ENCODE measurements around the gene UBE2H. TPM values are rescaled to one million over a fixed set of nuclear protein-coding genes. Genes with fewer than 3 reads are reported as not detected.
A peak's percentile ranks its signal among the peaks of the same experiment; 100 is the strongest.

The UBE2H gene
- total RNA-seq, 4 donors from 2014 or later = 49.5 to 90.9 (median 57.1) TPM

DNA sequence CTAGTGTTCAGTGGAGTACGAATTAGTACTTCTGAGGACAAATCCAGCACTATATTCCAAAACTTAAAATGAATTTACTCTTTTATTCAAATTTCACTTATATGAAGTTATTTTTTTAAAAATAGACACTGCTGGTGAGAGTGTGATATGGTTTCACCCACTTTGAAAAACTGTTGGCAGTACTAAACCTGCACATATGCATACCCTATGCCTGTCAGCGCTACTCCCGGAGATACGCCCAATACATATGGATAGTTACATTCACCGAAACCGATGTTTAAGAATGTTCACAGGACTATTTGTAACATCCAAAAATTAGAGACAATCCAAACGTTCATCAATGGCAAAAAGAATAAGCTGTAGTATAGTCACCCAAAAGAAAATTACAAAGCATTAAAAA, 69.6 kb downstream of the UBE2H start:
- H3K27ac ChIP-seq = no peak overlapping the region
- peaks cover 2% of the 10 kb centered on the region for H3K4me1 ChIP-seq
- H3K9me3 ChIP-seq = no peaks in the 10 kb centered on the region
- DNase-seq (ENCODE audit: low spot score in 2 of 2) = no peak
- no peak overlapping the region for H3K4me3 ChIP-seq
- WGBS = 93% methylated on average over 7 of the region's 7 CpGs
- TF ChIP-seq, protein P1, sequence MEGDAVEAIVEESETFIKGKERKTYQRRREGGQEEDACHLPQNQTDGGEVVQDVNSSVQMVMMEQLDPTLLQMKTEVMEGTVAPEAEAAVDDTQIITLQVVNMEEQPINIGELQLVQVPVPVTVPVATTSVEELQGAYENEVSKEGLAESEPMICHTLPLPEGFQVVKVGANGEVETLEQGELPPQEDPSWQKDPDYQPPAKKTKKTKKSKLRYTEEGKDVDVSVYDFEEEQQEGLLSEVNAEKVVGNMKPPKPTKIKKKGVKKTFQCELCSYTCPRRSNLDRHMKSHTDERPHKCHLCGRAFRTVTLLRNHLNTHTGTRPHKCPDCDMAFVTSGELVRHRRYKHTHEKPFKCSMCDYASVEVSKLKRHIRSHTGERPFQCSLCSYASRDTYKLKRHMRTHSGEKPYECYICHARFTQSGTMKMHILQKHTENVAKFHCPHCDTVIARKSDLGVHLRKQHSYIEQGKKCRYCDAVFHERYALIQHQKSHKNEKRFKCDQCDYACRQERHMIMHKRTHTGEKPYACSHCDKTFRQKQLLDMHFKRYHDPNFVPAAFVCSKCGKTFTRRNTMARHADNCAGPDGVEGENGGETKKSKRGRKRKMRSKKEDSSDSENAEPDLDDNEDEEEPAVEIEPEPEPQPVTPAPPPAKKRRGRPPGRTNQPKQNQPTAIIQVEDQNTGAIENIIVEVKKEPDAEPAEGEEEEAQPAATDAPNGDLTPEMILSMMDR (IDR thresholded peaks at IDR 0.05) = no peak
- TF ChIP-seq POLR2AphosphoS5 (IDR thresholded peaks at IDR 0.05) = no peak
- no peak for TF ChIP-seq POLR2A (IDR thresholded peaks at IDR 0.05)
- TF ChIP-seq EP300 (IDR thresholded peaks at IDR 0.05) = no peak
- H3K27me3 ChIP-seq = no peaks in the 10 kb centered on the region
- H3K36me3 ChIP-seq = peaks cover 8% of the 10 kb centered on the region

- Histone ChIP-seq H3K27me3 (no peaks in the 10 kb centered on the region), H3K4me3 (no peak overlapping the region), H3K4me1 (peaks cover 8% of the 10 kb centered on the region), H3K9me3 (no peaks in the 10 kb centered on the region), H3K36me3 (peaks cover 8% of the 10 kb centered on the region), H3K27ac (no peak overlapping the region)
- TF ChIP-seq EP300 (IDR thresholded peaks at IDR 0.05) = no peak
- TF ChIP-seq POLR2AphosphoS5 (IDR thresholded peaks at IDR 0.05) = no peak
- TF ChIP-seq, protein P1 (IDR thresholded peaks at IDR 0.05) = no peak
- TF ChIP-seq POLR2A (IDR thresholded peaks at IDR 0.05) = no peak
- no peak for DNase-seq (ENCODE audit: low spot score in 2 of 2)
- WGBS = 73% methylated on average over 3 of the region's 3 CpGs
Observed at GRCh38 chr7:129882531-129882930, 70.2 kb downstream of the UBE2H start.

DNA sequence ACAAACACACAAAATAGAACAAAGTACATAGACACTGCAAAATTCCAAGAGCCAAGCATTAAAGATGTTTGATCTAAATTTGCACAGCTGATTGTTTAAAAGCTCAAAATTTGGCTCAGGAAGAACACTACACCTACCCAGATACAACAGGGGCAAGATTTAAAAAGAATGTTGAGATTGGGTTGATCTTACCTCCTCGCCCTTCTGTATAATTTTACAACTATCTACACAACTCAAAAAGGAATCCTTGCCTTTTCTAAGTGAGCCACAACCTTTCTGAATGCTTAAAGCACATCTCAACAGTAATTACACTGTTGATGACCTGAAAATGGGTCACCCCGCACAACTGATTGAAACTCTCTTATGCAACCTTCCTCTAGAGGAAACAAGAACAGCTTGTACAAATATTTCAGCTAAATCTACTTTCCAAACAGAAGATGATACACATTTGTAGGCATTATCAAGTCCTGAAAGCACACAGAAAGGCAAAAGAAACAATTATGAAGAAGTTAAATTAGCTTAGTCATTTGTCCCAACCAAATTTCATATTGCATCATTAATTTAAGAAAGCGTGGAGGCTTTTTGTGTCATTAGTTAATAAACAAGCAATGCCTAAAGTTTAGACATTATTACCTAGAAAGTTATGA, 75.5 kb downstream of the UBE2H start:
- Histone ChIP-seq H3K4me1 (peaks cover 36% of the 10 kb centered on the region), H3K4me3 (no peak overlapping the region), H3K27ac (no peak overlapping the region), H3K27me3 (no peaks in the 10 kb centered on the region), H3K9me3 (no peaks in the 10 kb centered on the region), H3K36me3 (peaks cover 8% of the 10 kb centered on the region)
- DNase-seq (ENCODE audit: low spot score in 2 of 2) = no peak
- 68% methylated on average over 3 of the region's 3 CpGs for WGBS
- no peak for TF ChIP-seq POLR2AphosphoS5 (IDR thresholded peaks at IDR 0.05)
- TF ChIP-seq POLR2A (IDR thresholded peaks at IDR 0.05) = no peak
- TF ChIP-seq EP300 (IDR thresholded peaks at IDR 0.05) = no peak
- TF ChIP-seq, protein P1 (IDR thresholded peaks at IDR 0.05) = no peak

- DNase-seq (ENCODE audit: low spot score in 2 of 2) = no peak
- peaks cover 8% of the 10 kb centered on the region for H3K36me3 ChIP-seq
- H3K4me1 ChIP-seq = peaks cover 41% of the 10 kb centered on the region
- H3K27ac ChIP-seq = peak overlapping the region; percentile 32
- peak overlapping the region; percentile 2 for H3K4me3 ChIP-seq
- TF ChIP-seq EP300 (IDR thresholded peaks at IDR 0.05) = no peak
- TF ChIP-seq, protein P1 (IDR thresholded peaks at IDR 0.05) = no peak
- TF ChIP-seq POLR2AphosphoS5 (IDR thresholded peaks at IDR 0.05) = no peak
- no peak for TF ChIP-seq POLR2A (IDR thresholded peaks at IDR 0.05)
- no peaks in the 10 kb centered on the region for H3K27me3 ChIP-seq
- 55% methylated on average over 5 of the region's 5 CpGs for WGBS
- no peaks in the 10 kb centered on the region for H3K9me3 ChIP-seq
Observed at GRCh38 chr7:129875745-129876411, 76.9 kb downstream of the UBE2H start.

DNA sequence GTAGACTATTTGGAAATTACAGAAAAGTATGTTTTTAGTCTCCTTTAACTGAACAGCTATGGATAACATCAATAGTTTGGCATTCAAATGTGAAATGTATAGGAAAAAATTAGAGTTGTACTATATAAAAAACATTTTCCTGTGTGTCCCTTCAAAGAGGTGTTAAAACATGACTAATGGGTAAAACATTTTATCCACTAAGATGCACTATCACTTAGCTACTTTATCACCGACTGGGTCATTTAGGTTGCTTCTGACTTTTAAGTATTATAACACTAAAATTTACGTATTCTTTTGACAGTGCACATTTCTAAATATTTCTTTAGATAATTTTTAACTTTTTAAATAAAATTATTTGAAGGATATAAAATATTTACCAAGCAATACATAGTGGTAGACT, 77.6 kb downstream of the UBE2H start:
- Histone ChIP-seq H3K4me3 (no peak overlapping the region), H3K4me1 (peaks cover 41% of the 10 kb centered on the region), H3K9me3 (no peaks in the 10 kb centered on the region), H3K27ac (no peak overlapping the region), H3K36me3 (peaks cover 8% of the 10 kb centered on the region), H3K27me3 (no peaks in the 10 kb centered on the region)
- 69% methylated on average over 2 of the region's 2 CpGs for WGBS
- no peak for DNase-seq (ENCODE audit: low spot score in 2 of 2)
- TF ChIP-seq POLR2A (IDR thresholded peaks at IDR 0.05) (no peak), EP300 (IDR thresholded peaks at IDR 0.05) (no peak), POLR2AphosphoS5 (IDR thresholded peaks at IDR 0.05) (no peak)
- TF ChIP-seq, protein P1 (IDR thresholded peaks at IDR 0.05) = no peak
